K562 (cell line): ENCODE data around the gene LYPD3. TPM values are rescaled to one million over a fixed set of nuclear protein-coding genes. Genes with fewer than 3 reads are reported as not detected.

Experiments used
- ADNP ChIP-seq: fragments of 200-800 bp; sonication (Bioruptor generic); IDR thresholded peaks from 2 replicates; pipeline ENCODE4 v1.6.1; 2016; ENCODE audit warnings: missing genetic modification characterization, missing compliant biosample characterization
- ARID1B ChIP-seq: fragments of 450-650 bp; IDR thresholded peaks from 2 replicates; pipeline ENCODE4 v1.6.1; 2016; ENCODE audit warnings: antibody characterized with exemption, mild to moderate bottlenecking, inconsistent platforms
- ARID2 ChIP-seq: fragments of 450-650 bp; IDR thresholded peaks from 2 replicates; pipeline ENCODE4 v1.6.1; 2017; ENCODE audit warnings: antibody characterized with exemption, mild to moderate bottlenecking
- ARID3A ChIP-seq: IDR thresholded peaks from 2 replicates; pipeline ENCODE4 v1.6.1; 2012; ENCODE audit warnings: low read depth, low read length, improper control_type of control experiment, borderline replicate concordance
- ATF1 ChIP-seq, 2 experiments: fragments of 450-650 bp in 1 of 2; IDR thresholded peaks; 2 replicates each; pipeline ENCODE4 v1.6.1; 2016; ENCODE audit warnings: missing compliant biosample characterization in 1 of 2, missing genetic modification characterization in 1 of 2
- CBFA2T3 ChIP-seq: fragments of 450-650 bp; IDR thresholded peaks from 2 replicates; pipeline ENCODE4 v1.6.1; 2017
- CBX1 ChIP-seq: sonication (generic); IDR thresholded peaks from 2 replicates; pipeline ENCODE4 v1.6.1; 2016; ENCODE audit warnings: antibody characterized with exemption, low read depth, mild to moderate bottlenecking
- CEBPB ChIP-seq: fragments of 450-650 bp; IDR thresholded peaks from 2 replicates; pipeline ENCODE4 v1.6.1; 2016; ENCODE audit warnings: missing genetic modification characterization, missing compliant biosample characterization
- CREM ChIP-seq: IDR thresholded peaks from 2 replicates; pipeline ENCODE4 v1.6.1; 2014; ENCODE audit warnings: antibody characterized with exemption, low read depth
- FOSL1 ChIP-seq: fragments of 200-800 bp; sonication (Bioruptor generic); conservative IDR thresholded peaks from 2 replicates; pipeline ENCODE4 v1.6.1; 2016; ENCODE audit warnings: missing genetic modification characterization, missing compliant biosample characterization
- HDAC2 ChIP-seq: fragments of 450-650 bp; IDR thresholded peaks from 2 replicates; pipeline ENCODE4 v1.6.1; 2016; ENCODE audit warnings: mild to moderate bottlenecking
- JUND ChIP-seq, 2 experiments: IDR thresholded peaks; 2 replicates in 1 of 2; 3 replicates in 1 of 2; pipeline ENCODE4 v1.6.1; 2011; ENCODE audit warnings: borderline replicate concordance in 2 of 2, low read depth in 2 of 2, low read length in 2 of 2, improper control_type of control experiment in 1 of 2, missing biosample characterization in 1 of 2, missing genetic modification characterization in 1 of 2, missing genetic modification reagents in 1 of 2
- MAFG ChIP-seq: fragments of 450-650 bp; conservative IDR thresholded peaks from 2 replicates; pipeline ENCODE4 v1.6.1; 2016; ENCODE audit warnings: missing genetic modification characterization, missing compliant biosample characterization
- MTF1 ChIP-seq: fragments of 250-450 bp; sonication (Bioruptor Pico); IDR thresholded peaks from 2 replicates; pipeline ENCODE4 v1.9.0; 2021; ENCODE audit warnings: moderate library complexity, mild to moderate bottlenecking, inconsistent platforms, borderline replicate concordance
- NFIC ChIP-seq: fragments of 450-650 bp; IDR thresholded peaks from 2 replicates; pipeline ENCODE4 v1.6.1; 2017; ENCODE audit warnings: mild to moderate bottlenecking, inconsistent platforms
- POLR2B ChIP-seq: fragments of 450-650 bp; IDR thresholded peaks from 2 replicates; pipeline ENCODE4 v1.6.1; 2018; ENCODE audit warnings: low read depth; ENCODE audit not compliant: partially characterized antibody
- RBM25 ChIP-seq: fragments of 200-400 bp; formaldehyde crosslinking; IDR thresholded peaks from 2 replicates; pipeline ENCODE4 v1.6.1; 2018; ENCODE audit warnings: low read length, low read depth, moderate library complexity; ENCODE audit not compliant: severe bottlenecking
- RHOXF2B ChIP-seq: fragments of 250-450 bp; sonication (Bioruptor Pico); conservative IDR thresholded peaks from 2 replicates; pipeline ENCODE4 v1.5.1; 2021
- SMAD4 ChIP-seq: fragments of 250-450 bp; sonication (Bioruptor Pico); conservative IDR thresholded peaks from 2 replicates; pipeline ENCODE4 v1.8.0; 2021; ENCODE audit warnings: inconsistent platforms, mild to moderate bottlenecking, moderate library complexity
- SMARCA5 ChIP-seq: fragments of 450-650 bp; IDR thresholded peaks from 2 replicates; pipeline ENCODE4 v1.6.1; 2016
- SUPT5H ChIP-seq: fragments of 450-650 bp; IDR thresholded peaks from 2 replicates; pipeline ENCODE4 v1.6.1; 2016
- YBX1 ChIP-seq: fragments of 450-650 bp; IDR thresholded peaks from 2 replicates; pipeline ENCODE4 v1.7.1; 2016; ENCODE audit warnings: mild to moderate bottlenecking
- ZBTB34 ChIP-seq: fragments of 250-450 bp; sonication (Bioruptor Pico); IDR thresholded peaks from 2 replicates; pipeline ENCODE4 v1.8.0; 2021; ENCODE audit warnings: mild to moderate bottlenecking, moderate library complexity
- ZC3H8 ChIP-seq: fragments of 450-650 bp; IDR thresholded peaks from 2 replicates; pipeline ENCODE4 v1.6.1; 2017
- ZNF699 ChIP-seq: fragments of 250-450 bp; sonication (Bioruptor Pico); IDR thresholded peaks from 2 replicates; pipeline ENCODE4 v1.8.0; 2021; ENCODE audit warnings: mild to moderate bottlenecking, moderate library complexity; ENCODE audit not compliant: insufficient replicate concordance
- polyA plus RNA-seq, 8 experiments: library from polyadenylated mRNA; depleted of rRNA in 4 of 8; stranded (reverse) in 5 of 8; unstranded in 3 of 8; fragments of >200 nt; fragmentation: Nextera tagmentation in 2 of 8; fragmentation: Illumina TruSeq in 1 of 8; extraction: Ambion mirVana in 2 of 8; extraction: Trizol in 1 of 8; gene quantifications; 2 replicates each; pipeline versions ENCODE4 v1.2.1 to v1.2.3, GENCODE V29; 2011 to 2014; ENCODE audit warnings: inconsistent platforms in 1 of 8, missing spikeins in 1 of 8
- total RNA-seq, 7 experiments: library from RNA; depleted of rRNA in 6 of 7; stranded (reverse); fragments of >200 nt in 6 of 7; fragmentation: Illumina TruSeq in 2 of 7; extraction: Trizol in 2 of 7; gene quantifications; 2 replicates each; pipeline versions ENCODE4 v1.2.1 to v1.2.3, GENCODE V29; 2011 to 2021; ENCODE audit warnings: low replicate concordance in 1 of 7

The LYPD3 gene
- total and polyA plus RNA-seq, 9 of the 15 experiments (the other 6 are each of a cell fraction or from before 2014, with no cell fraction given) = 0.04 to 0.33 (median 0.20) TPM; not detected in 1

GRCh38 chr19:43505941-43506340 lies 40.5 kb upstream of the LYPD3 start (continued):
- peak; percentile 16; the same call in 1 of the 2 replicates for TF ChIP-seq ARID1B
- no peak for TF ChIP-seq ZC3H8
- no peak for TF ChIP-seq ZBTB34
- TF ChIP-seq JUND (IDR thresholded peaks at IDR 0.05; ENCODE audit: borderline replicate concordance, low read depth, low read length) = peak; percentile 45; the same call in 1 of the 2 replicates
- TF ChIP-seq JUND (tag; IDR thresholded peaks at IDR 0.05; ENCODE audit: borderline replicate concordance, low read depth, low read length) = no peak
- no peak for TF ChIP-seq ARID3A
- TF ChIP-seq YBX1 = no peak
- TF ChIP-seq CBX1 = 0 out of 2 replicates have a peak, but pooled peaks have one; percentile 25
- TF ChIP-seq CBFA2T3 = peak; percentile 13; the same call in 1 of the 2 replicates
- no peak for TF ChIP-seq MTF1 (CRISPR knock-in tag)
- TF ChIP-seq RHOXF2B (CRISPR knock-in tag) = no peak
- TF ChIP-seq POLR2B = no peak
- TF ChIP-seq HDAC2 = peak; percentile 47; the same call in 1 of the 2 replicates
- TF ChIP-seq SMARCA5 = peak; percentile 40; the same call in 1 of the 2 replicates
- TF ChIP-seq ATF1 (CRISPR knock-in tag; IDR thresholded peaks at IDR 0.05) = no peak
- peak; percentile 28; the same call in 1 of the 2 replicates for TF ChIP-seq ATF1 (tag; IDR thresholded peaks at IDR 0.05)
- TF ChIP-seq SMAD4 = no peak
- TF ChIP-seq CREM = no peak
- TF ChIP-seq MAFG (tag) = no peak
- peak; percentile 71 for TF ChIP-seq NFIC
- no peak for TF ChIP-seq ARID2
- peak; percentile 86 for TF ChIP-seq FOSL1 (tag)
- no peak for TF ChIP-seq SUPT5H
- no peak for TF ChIP-seq ZNF699
- no peak for TF ChIP-seq CEBPB
- peak; percentile 94 for TF ChIP-seq RBM25
- peak; percentile 91 for TF ChIP-seq ADNP (tag)
- TF ChIP-seq, all 486 proteins: peak for 16
